GM21576 (cell line): ENCODE data around the gene CCL2.

Experiments used
- ATAC-seq: cut with Tn5 transposase; IDR thresholded peaks from one replicate; pipeline ENCODE4 v1.9.1; 2021; ENCODE audit warnings: mild to moderate bottlenecking, moderate library complexity; ENCODE audit not compliant: unreplicated experiment

CCL2 gene

DNA sequence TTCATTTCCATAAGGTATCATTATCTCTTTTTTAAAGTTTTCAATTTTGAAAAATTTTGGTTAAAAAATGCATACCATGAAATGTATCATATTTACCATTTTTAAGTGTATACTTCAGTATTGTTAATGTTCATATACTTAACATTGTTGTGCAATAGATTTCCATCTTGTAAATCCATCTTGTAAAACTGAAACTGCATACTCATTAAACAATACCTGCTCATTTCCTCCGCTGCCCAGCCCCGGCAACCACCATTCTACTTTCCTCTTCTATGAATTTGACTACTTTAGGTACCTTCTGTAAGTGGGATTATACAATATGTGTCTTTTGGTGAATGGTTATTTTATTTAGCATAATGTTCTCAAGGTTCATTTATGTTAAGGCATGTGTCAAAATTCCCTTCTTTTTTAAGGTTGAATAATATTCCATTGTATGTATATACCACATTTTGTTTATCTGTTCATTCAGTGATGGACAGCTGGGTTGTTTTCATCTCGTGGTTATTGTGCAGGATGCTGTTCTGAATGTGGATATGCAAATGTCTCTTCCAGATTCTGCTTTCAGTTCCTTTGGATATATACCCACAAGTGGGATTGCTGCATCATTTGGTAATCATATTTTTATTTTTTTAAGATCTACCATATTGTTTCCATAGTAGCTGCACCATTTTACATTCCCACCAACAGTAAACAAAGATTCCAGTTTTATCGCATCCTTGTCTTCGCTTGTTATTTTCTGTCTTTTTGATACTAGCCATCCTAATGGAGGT lies 6.7 kb downstream of the CCL2 start:
- ATAC-seq: no peak

DNA sequence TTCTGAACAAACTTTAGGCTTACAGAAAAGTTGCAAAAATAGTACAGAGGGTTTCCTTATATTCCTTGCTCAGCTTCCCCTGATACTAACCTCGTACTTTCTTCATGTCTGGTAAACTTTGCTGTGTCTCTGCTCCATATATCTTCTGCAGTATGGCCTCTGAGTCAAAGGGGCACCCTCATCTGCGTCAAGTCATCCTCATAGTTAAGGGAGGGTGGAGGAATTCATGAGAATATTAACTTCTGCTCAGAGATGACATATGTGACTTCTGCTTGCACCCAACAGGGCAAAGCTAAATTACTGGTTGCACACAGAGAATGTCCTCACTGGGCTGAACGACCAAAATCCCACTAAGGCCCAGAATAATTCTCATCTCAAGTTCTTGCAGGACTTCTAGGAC lies 10.6 kb downstream of the CCL2 start:
- no peak for ATAC-seq

DNA sequence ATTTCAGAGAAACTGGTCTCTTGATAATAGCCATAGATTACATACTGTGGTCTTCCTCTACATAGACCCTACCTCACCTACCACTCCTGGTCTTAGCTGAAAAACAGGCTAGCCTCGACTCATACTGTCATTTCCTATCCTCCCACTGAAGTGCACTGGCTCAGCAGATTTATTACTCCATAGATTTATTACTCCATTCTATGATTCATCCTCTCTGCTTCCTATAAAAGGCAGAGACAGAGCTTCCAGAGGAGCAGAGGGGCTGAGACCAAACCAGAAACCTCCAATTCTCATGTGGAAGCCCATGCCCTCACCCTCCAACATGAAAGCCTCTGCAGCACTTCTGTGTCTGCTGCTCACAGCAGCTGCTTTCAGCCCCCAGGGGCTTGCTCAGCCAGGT lies 14.9 kb downstream of the CCL2 start, which contains the start of gene CCL7:
TSS of gene CCL7 (plus strand) at position 253 of the 400 bp plus-strand sequence. CDS start at position 323, 70 bp downstream.
- no peak for ATAC-seq

DNA sequence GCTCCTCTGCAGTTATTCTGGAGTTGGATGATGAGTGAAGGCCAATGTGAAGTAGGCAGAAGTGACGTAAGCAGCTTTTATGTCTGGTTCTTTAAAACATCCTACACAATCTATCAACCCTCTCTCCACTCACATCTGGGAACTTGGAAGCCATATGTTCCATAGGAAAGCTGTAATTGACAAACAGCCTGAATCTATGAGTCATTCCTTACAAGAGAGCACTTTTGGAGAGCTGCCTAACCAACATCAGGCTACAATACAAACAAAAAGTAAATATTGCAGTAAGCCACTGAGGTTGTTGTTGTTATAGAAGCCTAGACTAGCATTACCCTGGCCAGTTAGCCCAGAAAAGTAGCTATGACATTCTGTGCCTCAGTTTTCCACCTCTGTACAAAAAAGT lies 20.8 kb downstream of the CCL2 start:
- no peak for ATAC-seq

DNA sequence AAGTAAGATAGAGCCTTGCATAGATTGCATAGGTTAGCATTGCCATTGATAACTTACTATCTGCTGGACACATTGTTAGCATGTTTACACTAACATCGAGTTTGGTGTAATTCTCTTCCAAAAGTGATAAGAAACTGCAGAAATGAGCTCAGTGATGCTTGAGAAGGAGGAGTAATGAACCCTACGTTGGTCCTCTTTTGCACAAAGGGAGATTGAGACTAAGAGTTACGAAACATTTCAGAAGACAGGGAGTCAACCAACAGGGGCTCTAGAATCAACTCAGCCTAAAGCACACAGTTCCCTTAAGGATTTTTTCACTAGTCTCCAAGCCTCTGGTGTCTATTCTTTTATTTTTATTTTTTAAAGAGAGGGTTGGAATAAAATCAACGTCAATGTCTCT lies 21.7 kb downstream of the CCL2 start:
- ATAC-seq: no peak

DNA sequence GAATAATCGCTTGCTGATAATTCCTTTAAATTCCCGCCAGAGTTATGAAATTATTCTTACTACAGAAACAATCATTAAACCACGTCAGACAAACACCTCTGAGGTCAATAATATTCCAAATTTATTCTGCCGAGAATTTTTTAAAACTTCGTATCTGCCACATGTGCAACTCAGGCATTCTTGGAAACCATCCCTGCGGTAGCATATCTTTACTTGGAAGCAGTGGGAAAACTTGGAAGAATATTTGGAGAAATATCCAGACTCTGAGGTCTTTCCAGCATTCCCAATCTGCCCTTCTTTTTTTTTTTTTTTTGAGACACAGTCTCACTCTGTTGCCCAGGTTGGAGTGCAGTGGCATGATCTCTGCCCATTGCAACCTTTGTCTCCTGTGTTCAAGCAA lies 28.5 kb downstream of the CCL2 start:
- no peak for ATAC-seq

DNA sequence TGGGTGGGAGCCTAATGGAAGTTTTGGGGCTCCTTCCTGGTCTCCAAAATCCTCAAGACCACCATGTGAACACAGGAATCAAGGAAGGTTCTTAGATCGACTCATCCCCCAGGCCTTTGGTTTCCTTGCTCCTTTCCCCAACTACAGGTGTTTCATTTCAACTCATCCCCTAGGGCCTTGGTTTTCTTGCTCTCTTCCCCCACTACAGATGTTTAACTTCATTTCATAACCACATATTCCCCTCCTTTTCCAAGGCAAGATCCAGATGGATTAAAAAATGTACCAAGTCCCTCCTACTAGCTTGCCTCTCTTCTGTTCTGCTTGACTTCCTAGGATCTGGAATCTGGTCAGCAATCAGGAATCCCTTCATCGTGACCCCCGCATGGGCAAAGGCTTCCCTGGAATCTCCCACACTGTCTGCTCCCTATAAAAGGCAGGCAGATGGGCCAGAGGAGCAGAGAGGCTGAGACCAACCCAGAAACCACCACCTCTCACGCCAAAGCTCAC lies 30.3 kb downstream of the CCL2 start, which contains the start of gene CCL11:
TSS of gene CCL11 (plus strand) at position 457 of the 507 bp plus-strand sequence. CDS start 67 bp downstream, outside the sequence.
- no peak for ATAC-seq

DNA sequence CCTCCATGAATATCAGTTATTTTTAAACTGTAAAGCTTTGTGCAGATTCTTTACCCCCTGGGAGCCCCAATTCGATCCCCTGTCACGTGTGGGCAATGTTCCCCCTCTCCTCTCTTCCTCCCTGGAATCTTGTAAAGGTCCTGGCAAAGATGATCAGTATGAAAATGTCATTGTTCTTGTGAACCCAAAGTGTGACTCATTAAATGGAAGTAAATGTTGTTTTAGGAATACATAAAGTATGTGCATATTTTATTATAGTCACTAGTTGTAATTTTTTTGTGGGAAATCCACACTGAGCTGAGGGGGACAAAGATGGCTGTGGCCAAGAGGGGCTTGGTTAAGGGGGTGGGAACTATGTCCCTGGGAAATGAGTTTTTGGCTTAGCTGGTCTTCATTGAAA lies 32.8 kb downstream of the CCL2 start:
- ATAC-seq: no peak

DNA sequence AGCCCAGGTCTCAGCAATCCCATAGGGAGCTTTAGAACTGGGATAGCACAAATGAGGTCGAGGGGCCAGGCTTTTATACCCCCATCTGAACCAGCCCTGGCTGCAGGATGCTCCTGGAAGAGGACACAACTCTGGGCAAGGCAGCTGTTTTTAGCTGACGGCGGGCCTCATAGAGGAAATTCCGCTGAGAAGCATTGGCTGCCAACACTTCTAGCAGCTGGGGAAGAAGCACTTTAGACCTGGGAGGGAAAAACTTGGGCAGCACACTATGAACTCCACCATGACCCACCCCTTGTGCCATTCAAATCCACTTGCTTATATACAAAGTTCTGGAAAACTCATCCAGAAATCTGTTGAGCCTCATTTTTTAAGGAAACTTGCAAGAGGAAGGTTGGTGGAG lies 35.5 kb downstream of the CCL2 start:
- no peak for ATAC-seq

DNA sequence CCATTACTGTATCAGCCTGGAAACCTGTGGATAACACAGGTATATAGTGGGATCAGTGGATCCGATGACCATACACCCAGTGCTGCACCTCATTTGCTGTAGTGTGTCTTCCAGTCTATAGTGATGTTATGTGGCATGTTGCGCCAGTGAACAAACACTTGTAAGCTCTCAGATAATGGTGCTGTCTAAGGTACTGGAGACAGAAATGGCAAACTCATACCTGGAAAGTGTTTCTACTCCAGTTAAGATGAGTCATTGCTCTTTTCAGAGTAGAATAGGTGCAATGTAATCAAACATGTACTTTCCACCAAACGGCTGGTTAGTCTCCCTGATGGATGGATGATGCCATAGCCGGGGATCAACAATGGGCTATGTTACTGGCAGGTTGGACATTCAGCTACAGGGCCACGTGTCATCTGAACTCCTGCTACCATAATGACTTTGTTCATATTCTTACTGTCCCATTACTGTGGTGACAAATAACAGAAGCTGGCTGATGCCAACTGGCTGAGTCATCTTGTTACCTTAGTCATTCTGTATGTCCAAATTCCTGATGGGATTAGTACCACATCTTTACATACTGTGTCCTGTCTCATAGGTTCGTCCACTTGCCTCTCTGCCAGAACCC lies 36.8 kb downstream of the CCL2 start:
- no peak for ATAC-seq

DNA sequence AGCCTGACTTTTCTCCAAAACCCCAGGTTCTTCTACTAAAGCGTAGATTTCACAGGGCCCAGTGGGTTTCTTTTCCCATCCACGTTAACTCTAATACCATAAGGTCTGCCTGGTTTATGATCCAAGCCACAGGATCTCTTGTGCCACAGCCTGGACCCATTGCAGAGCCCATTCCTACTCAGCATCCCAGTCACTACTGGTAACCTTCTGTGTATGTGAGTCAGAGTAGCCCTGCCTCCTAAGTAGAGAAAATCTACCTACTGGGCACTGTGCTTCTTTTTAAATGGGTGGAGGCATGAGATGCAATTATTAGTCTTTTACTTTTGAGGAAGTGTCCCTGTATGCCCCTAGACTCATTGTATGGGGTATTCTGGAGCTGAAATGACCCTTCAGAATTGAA lies 43.9 kb downstream of the CCL2 start:
- no peak for ATAC-seq

DNA sequence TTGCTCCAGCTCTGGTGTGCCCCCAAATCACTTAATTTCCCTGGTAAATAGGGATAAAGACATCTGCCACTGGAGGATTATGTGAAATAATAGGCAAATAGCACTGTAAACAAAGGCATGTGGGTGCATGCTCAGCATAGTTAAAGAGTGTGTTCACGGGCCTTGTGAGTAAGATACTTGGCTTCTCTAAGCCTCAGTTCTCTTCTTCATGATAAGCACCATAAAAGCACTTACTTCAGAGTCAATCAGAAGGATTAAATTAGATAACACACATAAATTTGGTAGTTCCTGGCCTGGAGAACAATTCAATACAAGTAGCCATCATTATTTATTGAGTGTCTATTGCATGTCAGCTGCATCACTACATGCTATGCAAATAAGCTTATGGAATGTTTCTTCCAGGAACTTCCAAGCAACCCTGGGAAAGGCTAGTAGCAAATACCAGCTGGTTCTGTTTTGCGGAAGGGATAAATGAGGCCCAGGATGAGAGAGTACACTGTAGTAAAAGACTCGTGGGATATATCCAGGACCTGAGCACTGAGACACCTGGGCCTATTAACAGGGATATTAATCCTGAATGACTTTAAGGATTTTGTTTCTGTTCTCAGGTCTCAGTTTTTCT lies 45.0 kb downstream of the CCL2 start:
- no peak for ATAC-seq

DNA sequence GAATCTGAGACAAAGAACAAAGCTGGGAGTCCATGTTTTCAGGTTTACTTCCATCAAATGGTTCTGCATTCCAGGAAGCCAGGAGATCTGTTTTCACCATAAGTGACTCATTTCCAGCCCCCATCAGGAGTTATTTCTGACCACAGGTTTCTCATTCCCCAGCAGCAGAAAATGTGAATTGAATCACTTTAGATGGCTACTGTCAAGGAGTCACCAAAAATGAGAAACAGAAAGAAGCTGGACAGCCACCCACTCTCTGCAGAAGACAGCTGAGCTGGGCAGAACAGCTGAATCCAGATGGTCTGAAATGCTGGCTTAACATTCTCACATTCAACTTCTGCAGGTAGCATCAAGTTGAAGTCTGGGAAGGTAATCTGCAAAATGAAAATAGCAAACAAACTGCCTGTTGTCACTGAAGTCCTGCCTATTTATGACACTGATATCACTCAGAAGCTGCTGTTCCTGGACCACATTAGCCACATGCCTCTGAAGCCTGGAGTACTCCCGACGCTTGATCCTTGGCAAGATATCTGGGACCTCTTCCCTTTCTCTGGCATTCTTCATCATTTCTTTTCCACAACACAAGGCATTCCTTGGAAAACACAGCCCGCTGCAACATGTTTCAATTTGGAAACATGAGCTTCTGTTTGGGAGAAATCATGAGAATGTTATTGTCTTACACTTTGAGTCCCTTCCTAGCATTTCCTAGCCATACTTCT lies 45.7 kb downstream of the CCL2 start:
- no peak for ATAC-seq

DNA sequence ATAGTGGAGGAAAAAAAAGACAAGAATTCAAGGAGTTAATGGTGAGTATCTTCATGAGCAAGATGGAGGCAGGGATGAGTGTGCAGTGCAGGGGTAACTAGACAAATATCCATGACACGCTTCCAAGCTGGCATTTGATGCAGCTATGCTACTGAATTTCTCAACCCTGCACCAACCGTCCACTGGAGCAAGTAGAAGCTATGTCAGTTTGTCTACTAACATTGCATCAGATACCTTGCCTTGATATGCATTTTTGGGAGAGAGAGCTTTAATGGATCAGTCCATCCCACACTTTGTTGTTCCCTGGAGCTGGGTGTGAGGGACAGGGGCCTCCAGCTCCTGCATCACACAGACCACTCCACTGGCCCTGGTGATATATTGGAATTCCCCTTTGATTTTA lies 46.9 kb downstream of the CCL2 start:
- ATAC-seq: no peak

DNA sequence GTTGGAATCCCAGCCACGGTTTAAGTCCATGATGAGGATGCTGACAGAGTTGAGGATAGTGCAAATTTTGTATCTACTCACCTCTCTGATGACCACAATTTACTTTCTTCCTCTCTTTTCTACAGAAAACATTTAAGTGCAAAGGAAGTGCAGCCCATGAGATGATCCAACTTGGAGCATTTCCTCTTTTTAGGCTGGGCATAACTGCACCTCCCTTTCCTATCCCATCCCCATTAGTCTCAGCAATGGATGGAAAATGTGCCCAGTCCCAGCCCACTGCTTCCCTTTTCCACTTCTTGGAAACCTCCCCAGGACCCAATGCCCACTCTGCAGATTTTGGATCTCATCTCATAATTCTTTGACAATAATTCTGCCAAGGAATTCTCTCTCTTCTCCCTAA lies 47.6 kb downstream of the CCL2 start:
- ATAC-seq: no peak

DNA sequence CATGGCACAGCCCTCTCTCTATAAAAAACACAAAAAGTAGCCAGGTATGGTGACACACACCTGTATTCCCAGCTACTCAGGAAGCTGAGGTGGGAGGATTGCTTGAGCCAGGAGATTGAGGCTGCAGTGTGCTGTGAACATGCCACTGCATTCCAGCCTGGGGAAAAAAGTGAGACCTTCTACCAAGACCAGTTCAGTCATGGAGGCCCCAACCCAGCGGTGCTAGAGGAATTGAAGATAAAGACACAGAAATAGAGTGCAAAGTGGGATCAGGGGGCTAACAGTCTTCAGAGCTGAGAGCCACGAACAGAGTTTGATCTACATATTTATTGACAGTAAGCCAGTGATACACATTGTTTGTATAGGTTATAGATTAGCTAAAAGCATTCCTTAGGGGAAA lies 48.5 kb downstream of the CCL2 start:
- ATAC-seq: no peak

DNA sequence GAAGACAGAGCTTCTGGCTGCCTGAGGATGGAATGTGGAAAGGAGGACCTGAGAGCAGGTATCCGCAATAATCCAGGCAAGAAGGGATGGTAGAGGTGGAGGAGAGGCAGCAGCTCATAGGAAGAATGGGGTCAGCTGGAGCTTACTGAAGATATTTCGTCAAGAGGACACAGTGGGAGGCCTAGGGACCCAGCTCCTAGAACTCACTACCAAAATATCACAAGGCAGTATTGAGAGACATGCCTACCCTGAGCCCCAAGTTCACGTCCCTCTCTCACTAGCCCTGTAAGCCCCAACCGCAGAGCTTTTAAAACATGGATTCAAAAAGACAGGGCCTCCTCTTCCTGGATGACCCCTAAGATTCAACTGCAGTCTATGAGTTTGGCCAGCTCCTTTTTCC lies 50.0 kb downstream of the CCL2 start:
- no peak for ATAC-seq

DNA sequence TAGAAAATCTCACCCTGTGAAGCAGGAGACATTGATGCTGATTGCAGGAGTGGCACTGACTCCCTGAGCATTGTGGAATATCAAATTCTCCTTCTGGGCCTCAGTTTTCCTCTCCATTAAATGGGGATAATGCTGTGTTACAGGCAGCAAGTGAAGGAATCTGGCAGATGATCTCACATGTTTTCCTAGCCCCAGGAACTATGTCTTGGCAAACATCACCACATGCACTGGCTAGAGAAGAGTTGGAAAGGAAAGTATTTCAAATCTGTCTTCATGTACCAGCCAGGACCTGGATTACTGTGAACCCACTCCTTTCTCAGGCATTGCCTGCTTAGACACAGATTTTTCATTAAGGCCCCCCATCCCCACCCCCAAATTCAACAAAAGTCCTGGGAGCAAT lies 50.5 kb downstream of the CCL2 start:
- no peak for ATAC-seq

DNA sequence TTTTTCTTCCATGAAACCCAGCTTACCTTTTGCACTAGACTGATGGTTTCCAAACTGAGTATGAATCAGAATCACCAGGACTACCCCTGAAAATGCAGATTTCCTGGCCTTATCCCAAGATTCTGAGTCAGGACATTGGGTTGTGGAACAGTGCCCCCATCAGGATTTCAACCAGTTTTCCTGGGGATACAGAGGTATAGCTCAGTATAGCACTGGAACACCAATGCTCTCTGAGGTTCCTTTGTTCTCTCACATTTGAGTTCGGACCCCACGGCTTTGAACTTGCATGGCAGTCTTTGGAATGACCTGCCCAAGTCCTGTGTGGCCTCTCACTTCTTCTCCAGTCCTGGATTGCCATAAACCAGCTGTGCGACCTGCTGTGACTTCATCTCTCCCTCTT lies 51.4 kb downstream of the CCL2 start:
- no peak for ATAC-seq
